ENCODE measurements around the gene ZGLP1.

Gene ZGLP1

DNA sequence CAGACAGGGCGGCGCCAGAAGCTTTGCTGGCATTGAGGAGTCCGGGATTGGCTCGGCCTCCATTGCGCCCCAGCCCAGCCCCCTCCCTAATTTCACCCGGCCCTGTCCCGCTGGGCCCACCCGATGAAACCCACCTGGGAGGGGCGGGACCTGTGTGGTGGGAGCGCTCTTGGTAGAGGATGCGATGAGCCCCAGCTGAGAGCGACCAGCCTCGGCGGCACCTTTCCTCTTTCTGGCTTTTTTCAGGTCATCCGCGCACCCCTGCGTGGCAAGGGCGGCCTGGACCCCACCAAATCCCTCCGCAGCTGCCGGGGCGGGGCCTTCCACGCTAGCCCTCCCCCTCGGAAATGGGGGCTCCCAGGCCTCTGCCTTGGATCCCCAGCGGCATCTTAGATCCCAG is at the start of gene ZGLP1:
TSS of gene ZGLP1 (minus strand) at position 393 of the 400 bp plus-strand sequence.
- TF ChIP-seq, protein P1, sequence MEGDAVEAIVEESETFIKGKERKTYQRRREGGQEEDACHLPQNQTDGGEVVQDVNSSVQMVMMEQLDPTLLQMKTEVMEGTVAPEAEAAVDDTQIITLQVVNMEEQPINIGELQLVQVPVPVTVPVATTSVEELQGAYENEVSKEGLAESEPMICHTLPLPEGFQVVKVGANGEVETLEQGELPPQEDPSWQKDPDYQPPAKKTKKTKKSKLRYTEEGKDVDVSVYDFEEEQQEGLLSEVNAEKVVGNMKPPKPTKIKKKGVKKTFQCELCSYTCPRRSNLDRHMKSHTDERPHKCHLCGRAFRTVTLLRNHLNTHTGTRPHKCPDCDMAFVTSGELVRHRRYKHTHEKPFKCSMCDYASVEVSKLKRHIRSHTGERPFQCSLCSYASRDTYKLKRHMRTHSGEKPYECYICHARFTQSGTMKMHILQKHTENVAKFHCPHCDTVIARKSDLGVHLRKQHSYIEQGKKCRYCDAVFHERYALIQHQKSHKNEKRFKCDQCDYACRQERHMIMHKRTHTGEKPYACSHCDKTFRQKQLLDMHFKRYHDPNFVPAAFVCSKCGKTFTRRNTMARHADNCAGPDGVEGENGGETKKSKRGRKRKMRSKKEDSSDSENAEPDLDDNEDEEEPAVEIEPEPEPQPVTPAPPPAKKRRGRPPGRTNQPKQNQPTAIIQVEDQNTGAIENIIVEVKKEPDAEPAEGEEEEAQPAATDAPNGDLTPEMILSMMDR (IDR thresholded peaks at IDR 0.05) = no peak

DNA sequence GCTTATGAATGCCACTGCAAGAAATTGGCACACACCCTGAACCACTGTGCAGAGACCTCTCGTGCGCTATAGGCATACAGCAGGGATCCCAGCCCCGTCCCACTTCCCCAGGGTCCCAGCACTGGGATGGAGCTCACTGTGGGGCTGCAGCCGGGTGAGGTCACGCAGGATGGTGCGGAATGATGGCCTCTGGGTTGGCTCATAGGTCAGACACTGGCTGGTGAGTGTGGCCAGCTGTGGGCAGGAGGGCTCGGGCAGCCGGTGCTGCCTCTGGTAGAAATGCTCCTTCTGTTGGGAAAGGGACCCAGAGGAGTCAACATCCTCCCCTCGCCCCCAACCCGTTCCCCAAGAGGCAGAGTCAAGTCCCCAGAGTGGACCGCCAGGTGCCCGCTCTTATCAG is 46.8 kb upstream of the ZGLP1 start:
- TF ChIP-seq, protein P1 (IDR thresholded peaks at IDR 0.05) = no peak

DNA sequence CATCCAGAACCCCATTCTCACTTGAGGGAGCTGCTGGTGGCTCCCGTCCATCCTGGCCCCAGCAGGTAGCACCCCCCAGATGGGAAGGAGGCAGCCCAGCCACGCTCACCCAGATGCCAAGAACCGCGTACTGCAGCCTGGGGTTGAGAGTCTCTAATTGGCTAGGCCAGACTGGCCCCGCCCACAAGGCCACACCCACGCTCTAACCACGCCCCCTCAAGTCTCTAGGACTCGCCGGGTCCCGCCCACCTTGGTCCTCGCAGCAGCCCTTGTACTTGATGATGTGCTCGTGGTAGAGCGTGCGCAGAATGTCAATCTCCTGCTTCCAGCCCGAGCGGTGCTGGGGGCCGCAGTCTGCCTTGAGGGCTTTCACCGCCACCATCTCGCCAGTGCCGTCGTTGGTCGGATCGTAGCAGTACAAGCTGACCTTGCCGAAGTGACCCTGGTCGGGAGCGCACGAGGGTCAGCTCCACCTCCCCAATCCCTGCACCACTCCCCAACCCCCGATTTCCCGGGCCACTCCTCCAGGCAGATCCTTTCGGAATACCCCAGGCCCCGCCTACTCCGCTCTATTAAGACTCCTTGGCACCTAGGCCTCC is 44.3 kb upstream of the ZGLP1 start:
- TF ChIP-seq, protein P1 (IDR thresholded peaks at IDR 0.05) = no peak

DNA sequence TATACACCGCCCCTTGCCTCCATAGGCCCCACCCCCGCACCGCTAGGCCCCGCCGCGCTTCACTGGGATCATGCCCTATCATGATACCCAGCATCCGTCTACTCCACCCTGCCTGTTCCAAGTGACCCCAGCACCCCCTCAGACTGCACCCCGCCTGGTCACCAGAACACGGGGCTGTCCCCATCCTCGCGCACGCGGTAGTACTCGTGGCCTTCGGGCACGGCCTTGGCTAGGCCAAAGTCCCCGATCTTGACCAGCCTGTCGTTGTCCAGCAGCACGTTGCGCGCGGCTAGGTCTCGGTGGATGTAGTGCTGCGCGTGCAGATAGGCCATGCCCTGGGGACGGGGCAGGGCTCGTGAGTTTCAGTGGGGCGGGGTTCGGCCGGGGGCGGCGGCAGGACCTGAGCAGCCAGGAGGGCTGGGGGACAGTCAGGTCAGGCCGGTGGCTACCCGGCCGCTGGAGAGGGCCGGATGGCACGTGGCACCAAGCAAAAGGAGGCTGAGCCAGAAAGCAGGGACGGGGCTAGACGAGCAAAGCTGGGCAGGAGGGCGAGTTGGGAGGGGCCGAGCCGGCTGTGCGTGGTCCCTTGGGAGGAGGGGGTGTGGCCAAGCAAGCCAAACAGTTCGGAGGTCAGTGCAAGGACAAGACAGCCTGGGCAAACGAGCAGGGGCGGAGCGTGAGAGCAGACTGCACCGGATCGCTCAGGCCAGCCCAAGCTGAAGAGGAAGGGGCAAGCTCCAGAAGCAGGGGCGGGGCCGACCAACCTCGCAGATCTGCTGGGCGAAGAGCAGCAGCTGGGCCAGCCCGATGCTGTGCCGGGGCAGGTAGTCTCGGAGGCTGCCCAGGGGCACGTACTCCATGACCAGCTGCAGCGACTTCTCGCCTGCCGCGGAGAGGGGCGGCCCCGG is 43.4 kb upstream of the ZGLP1 start:
- TF ChIP-seq, protein P1 (IDR thresholded peaks at IDR 0.05) = no peak

DNA sequence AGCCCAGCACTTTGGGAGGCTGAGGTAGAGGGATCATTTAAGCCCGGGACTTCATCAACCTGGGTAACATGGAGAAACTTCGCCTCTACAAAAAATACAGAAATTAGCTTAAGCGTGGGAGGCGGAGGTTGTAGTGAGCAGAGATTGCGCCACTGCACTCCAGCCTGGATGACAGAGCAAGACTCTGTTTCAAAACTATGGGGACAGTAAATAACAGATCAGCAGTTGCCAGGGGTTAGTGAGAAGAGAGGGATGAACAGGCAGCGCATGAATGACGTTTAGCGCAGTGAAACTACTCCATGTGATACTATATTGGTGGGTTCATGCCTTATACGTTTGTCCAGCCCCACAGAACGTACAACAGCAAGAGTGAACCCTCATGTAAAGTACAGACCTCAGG is 36.9 kb upstream of the ZGLP1 start:
- TF ChIP-seq, protein P1 (IDR thresholded peaks at IDR 0.05) = no peak

DNA sequence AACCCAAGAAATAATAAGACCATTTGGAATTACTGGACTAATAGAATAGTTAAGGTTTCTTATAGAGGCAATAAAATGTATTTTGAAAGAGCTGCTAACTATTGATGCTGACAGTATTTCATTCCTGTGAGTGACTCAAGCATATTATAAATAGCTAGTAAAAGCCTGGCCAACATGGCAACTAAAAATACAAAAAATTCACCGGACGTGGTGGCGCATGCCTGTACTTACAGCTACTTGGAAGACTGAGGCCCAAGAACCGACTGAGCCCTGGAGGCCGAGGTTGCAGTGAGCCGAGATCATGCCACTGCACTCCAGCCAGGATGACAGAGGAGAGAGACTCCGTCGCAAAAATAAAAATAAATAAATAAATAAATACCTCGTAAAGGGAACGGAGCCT is 35.2 kb upstream of the ZGLP1 start:
- TF ChIP-seq, protein P1 (IDR thresholded peaks at IDR 0.05) = no peak

DNA sequence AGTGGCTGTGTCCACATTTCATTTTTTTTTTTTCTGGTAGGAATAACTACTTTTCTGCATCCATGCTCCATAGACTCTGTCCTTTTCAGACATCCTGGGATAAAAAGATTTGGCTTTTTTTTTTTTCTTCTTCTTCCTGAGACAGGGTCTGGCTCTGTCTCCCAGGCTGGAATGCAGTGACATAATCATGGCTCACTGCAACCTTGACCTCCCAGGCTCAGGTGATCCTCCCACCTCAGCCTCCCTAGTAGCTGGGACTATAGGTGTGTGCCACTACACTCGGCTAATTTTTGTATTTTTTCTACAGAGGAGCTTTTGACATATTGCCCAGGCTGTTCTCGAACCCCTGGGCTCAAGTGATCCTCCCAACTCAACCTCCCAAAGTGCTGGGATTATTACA is 33.9 kb upstream of the ZGLP1 start:
- TF ChIP-seq, protein P1 (IDR thresholded peaks at IDR 0.05) = no peak
